Fibroblast of villous mesenchyme (primary cell): Measurements from ENCODE around the gene FANCG. TPM values are rescaled to one million over a fixed set of nuclear protein-coding genes. Genes with fewer than 3 reads are reported as not detected.

Experiments used
- DNase-seq: peaks from one replicate; pipeline ENCODE4 v3.0.0-alpha.2; 2010; ENCODE audit warnings: low read depth
- H3K4me3 ChIP-seq: 2 replicates; pipeline ENCODE4 v1.5.1; 2011; ENCODE audit warnings: low read depth, mild to moderate bottlenecking, low read length
- total RNA-seq: library from RNA; depleted of rRNA; stranded (reverse); fragments of >200 nt; gene quantifications from 2 replicates; pipeline ENCODE4 v1.2.3, GENCODE V29; 2012
- TF ChIP-seq, protein P1 (sequence below): IDR thresholded peaks from 2 replicates; pipeline ENCODE4 v1.5.1; 2012; ENCODE audit warnings: low read depth, mild to moderate bottlenecking, low read length; ENCODE audit not compliant: insufficient read depth

The FANCG gene
- total RNA-seq, 1 donor: 23.7 TPM

DNA sequence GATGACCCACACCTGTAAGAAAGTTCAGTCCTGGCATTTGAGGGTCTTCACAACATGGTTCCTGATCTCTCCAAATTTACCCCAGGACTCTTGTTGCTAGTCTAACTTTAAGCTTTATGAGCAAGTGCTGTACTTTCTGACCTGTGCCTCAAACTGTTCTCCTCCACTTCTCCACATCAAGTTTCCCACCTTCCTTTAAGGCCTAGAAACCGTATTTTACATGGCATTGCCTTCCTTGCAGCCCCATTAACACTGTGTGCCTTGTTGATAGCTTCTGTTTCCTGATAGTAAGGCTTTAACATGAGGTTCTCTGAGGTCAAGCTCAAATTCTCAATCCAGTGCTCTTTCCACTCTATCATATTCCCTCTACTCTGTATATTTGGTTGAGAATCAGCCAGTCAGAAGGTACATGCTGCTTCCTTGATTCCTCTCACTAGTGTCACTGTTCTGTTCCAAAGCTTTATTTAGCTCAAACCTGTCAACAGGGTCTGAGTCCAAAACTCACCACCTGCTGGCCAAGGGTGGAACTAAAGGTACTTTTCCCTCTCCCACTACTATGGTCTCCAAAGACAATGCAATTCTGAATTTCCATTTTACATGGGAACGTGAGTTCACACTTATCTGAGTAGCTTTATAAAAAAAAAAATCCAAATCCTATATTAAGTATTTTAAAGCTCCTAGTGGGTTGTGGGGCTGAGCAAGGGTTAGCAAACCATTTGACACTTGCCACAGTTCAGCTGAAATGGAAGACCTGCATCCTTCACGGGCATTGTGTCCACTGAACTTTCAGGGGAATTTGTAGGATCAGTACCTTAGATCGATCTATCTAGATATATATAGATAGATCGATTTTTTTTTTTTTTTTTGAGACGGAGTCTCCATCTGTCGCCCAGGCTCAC, 28.4 kb downstream of the FANCG start:
- TF ChIP-seq, protein P1, sequence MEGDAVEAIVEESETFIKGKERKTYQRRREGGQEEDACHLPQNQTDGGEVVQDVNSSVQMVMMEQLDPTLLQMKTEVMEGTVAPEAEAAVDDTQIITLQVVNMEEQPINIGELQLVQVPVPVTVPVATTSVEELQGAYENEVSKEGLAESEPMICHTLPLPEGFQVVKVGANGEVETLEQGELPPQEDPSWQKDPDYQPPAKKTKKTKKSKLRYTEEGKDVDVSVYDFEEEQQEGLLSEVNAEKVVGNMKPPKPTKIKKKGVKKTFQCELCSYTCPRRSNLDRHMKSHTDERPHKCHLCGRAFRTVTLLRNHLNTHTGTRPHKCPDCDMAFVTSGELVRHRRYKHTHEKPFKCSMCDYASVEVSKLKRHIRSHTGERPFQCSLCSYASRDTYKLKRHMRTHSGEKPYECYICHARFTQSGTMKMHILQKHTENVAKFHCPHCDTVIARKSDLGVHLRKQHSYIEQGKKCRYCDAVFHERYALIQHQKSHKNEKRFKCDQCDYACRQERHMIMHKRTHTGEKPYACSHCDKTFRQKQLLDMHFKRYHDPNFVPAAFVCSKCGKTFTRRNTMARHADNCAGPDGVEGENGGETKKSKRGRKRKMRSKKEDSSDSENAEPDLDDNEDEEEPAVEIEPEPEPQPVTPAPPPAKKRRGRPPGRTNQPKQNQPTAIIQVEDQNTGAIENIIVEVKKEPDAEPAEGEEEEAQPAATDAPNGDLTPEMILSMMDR: peak; percentile 79
- DNase-seq: peak; percentile 50
- H3K4me3 ChIP-seq: no peak overlapping the region

DNA sequence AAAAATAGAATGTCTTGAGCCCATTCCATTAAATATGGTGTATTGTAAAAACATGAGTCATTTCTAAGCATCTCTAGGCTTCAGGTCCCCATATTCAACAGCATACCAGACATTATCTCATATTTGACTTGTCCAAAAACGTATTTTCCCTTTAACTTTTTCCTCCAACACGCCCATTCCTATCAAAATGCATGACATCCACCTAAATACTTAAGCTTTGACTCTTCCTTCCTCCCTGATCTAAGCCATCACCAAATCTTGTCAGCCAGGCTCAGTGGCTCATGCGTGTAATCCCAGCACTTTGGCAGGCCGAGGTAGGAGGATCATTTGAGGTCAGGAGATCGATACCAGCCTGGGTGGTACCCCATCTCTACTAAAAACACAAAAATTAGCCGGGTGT, 31.2 kb downstream of the FANCG start:
- TF ChIP-seq, protein P1: no peak
- H3K4me3 ChIP-seq: no peak overlapping the region
- no peak for DNase-seq

DNA sequence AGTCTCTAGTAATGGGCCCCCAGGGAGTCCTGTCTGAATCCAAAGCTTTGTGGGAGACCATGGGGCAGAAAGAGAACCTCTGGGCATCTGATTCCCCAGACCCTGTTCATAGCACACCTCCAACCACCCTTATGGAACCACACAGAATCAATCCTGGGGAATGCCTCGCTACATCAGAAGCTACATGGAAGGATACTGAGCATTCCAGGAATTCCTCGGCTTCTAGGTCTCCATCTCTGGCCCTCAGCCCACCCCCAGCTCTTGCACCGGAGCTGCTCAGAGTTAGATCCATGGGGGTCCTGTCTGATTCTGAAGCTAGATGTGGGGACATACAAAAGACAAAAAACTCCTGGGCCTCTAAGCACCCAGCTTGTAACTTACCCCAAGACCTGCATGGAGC, 35.7 kb downstream of the FANCG start:
- H3K4me3 ChIP-seq: no peak overlapping the region
- TF ChIP-seq, protein P1: no peak
- DNase-seq: no peak

DNA sequence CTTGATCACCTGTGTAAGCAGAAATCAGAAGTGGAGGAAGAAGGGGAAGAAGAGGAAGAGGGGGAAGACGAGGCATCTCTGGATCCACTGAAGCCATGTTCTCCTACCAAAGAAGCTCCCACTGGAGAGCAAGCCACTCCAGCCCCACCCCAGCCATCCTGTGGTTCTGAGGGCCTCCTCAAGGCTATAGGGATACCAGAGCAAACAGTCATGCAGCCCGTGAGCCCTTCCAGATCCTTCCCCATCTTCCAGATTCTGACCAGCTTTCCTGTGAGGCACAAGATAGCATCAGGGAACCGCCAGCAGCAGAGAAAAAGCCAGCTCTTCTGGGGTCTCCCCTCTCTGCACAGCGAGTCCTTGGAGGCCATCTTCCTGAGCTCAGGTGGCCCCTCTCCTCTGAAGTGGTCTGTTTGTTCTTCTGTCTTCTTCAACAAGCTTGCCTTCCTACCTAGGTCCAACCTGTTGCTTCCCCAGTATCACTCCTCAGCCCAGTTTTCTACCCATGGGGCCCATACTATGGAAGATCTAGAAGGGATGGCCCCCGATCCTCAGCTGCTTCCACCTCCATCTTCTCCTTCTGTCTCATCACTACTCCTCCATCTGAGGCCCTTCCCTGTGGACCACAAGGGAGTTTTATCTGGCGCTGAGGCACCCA, 36.7 kb downstream of the FANCG start:
- no peak for DNase-seq

DNA sequence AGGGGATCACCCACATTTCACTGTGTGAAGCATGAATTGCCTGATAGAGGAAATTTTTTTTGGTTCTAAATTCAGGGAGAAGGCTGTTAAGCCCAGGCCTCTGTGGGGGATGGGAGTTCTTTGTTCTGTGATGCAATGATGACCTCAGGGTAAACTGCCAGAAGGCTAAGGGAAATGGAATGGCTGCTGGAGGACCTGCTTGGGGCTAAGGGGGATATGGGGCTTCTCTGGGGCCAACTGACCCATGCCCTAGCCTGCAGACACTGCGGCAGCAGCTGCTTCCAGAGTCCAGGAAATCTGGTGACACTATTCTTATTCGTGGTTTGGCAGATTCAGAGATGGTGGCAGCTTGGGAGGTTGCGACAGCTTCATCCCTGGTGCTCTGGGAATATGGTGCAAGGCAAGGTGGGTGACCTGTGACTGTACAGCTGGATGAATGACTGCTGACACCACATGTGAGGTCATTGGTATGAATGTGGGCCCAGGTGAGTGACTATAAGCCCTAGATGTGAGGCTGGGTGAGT, 37.6 kb downstream of the FANCG start:
- H3K4me3 ChIP-seq: no peak overlapping the region
- TF ChIP-seq, protein P1: no peak
- DNase-seq: peak; percentile 51

More for the DNA sequence above, 36.7 kb downstream of the FANCG start:
- no peak overlapping the region for H3K4me3 ChIP-seq
- TF ChIP-seq, protein P1: no peak

DNA sequence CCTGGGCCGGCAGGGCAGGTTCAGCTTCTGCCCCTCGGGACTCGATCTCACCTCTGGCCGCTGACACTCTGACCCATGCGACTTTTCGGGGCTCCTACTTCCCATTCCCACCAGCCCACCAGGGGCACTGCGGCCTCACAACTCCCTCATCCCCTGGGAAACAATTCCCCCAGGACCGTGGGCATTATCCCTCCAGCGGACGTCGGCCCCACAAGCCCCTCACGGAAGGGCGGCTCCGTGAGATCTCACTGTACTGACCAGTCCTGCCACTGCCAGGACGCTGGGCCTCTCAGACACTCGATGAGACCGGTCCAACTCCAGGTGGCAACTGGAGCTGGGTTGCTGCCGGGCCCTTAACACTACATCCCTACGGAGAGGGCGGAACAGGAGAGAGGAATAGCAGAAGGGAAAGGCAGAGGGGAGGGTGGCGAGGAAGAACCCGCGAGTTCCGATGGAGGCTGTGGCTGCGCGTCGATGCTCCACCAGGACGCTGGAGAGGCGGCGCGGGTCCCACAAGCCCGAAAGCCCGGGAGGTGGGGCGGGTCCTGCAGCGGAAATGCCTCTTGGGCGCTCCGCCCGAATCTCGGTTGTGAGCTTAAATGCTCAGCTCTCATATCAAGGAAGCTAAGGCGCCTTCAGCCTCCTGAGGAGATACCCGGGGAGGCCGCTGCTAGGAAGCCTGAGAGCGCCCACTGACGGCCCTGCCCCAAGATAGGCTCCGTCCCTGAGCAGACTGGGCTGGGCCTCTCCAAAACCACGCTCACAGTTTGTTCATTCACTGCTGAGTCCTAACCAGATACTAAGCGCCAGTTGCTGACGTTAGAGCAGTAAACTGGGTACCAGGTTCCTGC, 43.7 kb downstream of the FANCG start:
- peak; percentile 84 for DNase-seq
- TF ChIP-seq, protein P1: peak; percentile 16
- peak overlapping the region; percentile 50 for H3K4me3 ChIP-seq
